A549 treated with AZD9567 at 1 μM for 4 hours (cell line): ENCODE measurements around the gene ARHGAP15. TPM values are rescaled to one million over a fixed set of nuclear protein-coding genes. Genes with fewer than 3 reads are reported as not detected.

Experiments
- total RNA-seq: library from RNA; stranded (reverse); fragments of 200-300 nt; extraction: Qiagen RNA extraction; gene quantifications from 5 replicates; pipeline ENCODE4 v1.2.3, GENCODE V29; 2022; ENCODE audit not compliant: insufficient read depth

ARHGAP15 gene
- not detected in 5 replicates for total RNA-seq

GRCh38 chr2:143128681-143129580 lies at the start of gene ARHGAP15:
ARHGAP15 (plus strand) TSS chr2:143129419.

